ENCODE measurements around the gene VOPP1.

- TF ChIP-seq CTCF (IDR thresholded peaks at IDR 0.05) (no peak), POLR2A (IDR thresholded peaks at IDR 0.05) (no peak)
These were observed 22.6 kb upstream of the VOPP1 start for GRCh38 chr7:55594870-55595269.
